Muscle of leg (tissue), 11 donors: Measurements from ENCODE around the gene ANKRD44. TPM values are rescaled to one million over a fixed set of nuclear protein-coding genes. Genes with fewer than 3 reads are reported as not detected.

Source experiments
- DNase-seq: peaks from one replicate; pipeline ENCODE4 v3.0.0; 2013
- H3K27ac ChIP-seq: one replicate; pipeline ENCODE4 v1.5.1; 2013; ENCODE audit warnings: mild to moderate bottlenecking, low read length, control low read depth
- H3K27me3 ChIP-seq: one replicate; pipeline ENCODE4 v1.6.1; 2013; ENCODE audit warnings: low read length; ENCODE audit not compliant: control insufficient read depth, insufficient read depth
- H3K36me3 ChIP-seq: one replicate; pipeline ENCODE4 v1.6.1; 2013; ENCODE audit warnings: low read length; ENCODE audit not compliant: control insufficient read depth, insufficient read depth
- H3K4me1 ChIP-seq: one replicate; pipeline ENCODE4 v1.6.1; 2013; ENCODE audit warnings: low read length; ENCODE audit not compliant: control insufficient read depth, insufficient read depth
- H3K4me3 ChIP-seq: one replicate; pipeline ENCODE4 v1.5.1; 2013; ENCODE audit warnings: low read length, control low read depth
- H3K9me3 ChIP-seq: replicated peaks from 2 replicates; pipeline ENCODE4 v1.6.1; 2013; ENCODE audit warnings: low read depth, low read length; ENCODE audit not compliant: control insufficient read depth
- WGBS: methylation state at CpG from one replicate; pipeline ENCODE4 v1.1.5; 2013; ENCODE audit warnings: missing lambda C conversion rate; ENCODE audit not compliant: insufficient coverage; 5-methylcytosine and 5-hydroxymethylcytosine counted together
- polyA plus RNA-seq, 8 donors: library from polyadenylated mRNA; unstranded; fragments of 120-200 nt; gene quantifications; one replicate each; pipeline versions ENCODE4 v1.2.1 to v1.2.3, GENCODE V29; 2013; ENCODE audit warnings: inconsistent platforms in 1 of 8, low replicate concordance in 1 of 8; ENCODE audit not compliant: insufficient read length in 8 of 8, insufficient read depth in 1 of 8
- total RNA-seq: library from RNA; stranded (reverse); fragments of 120-200 nt; gene quantifications from one replicate; pipeline ENCODE4 v1.2.4, GENCODE V29; 2013

Gene ANKRD44
- total and polyA plus RNA-seq, 9 donors, result 10.6 to 26.3 (median 15.6) TPM

GRCh38 chr2:197144183-197144582 is 166.4 kb downstream of the ANKRD44 start:
- no peaks in the 10 kb centered on the region for H3K36me3 ChIP-seq
- H3K9me3 ChIP-seq, result no peaks in the 10 kb centered on the region
- no peak for DNase-seq
- no peak overlapping the region for H3K4me3 ChIP-seq
- WGBS, result no CpG with 5 or more reads among the region's 1 CpG
- no peaks in the 10 kb centered on the region for H3K27me3 ChIP-seq
- H3K4me1 ChIP-seq, result no peaks in the 10 kb centered on the region
- H3K27ac ChIP-seq, result no peak overlapping the region

GRCh38 chr2:197141702-197142473 is 168.7 kb downstream of the ANKRD44 start:
- Histone ChIP-seq H3K4me1 (no peaks in the 10 kb centered on the region), H3K27ac (no peak overlapping the region), H3K36me3 (no peaks in the 10 kb centered on the region), H3K4me3 (no peak overlapping the region), H3K9me3 (no peaks in the 10 kb centered on the region), H3K27me3 (no peaks in the 10 kb centered on the region)
- no peak for DNase-seq
- no CpG with 5 or more reads among the region's 2 CpGs for WGBS

DNA sequence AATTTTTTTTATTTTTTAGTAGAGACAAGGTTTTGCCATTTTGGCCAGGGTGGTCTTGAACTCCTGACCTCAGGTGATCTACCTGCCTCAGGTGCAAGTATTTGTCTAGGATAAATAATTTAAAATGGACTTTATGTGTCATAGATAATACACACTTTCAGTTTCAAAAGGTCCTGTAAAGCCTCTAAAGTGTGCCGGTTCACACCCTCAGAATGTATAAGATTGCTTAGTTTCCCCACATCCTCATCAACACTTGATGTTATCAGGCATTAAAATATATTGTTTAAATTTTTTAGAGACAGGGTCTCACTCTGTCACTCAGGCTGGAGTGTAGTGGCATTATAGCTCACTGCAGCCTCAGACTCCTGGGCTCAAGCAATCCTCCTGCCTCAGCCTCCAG is 170.5 kb downstream of the ANKRD44 start:
- no peak for DNase-seq
- no peak overlapping the region for H3K4me3 ChIP-seq
- H3K36me3 ChIP-seq, result no peaks in the 10 kb centered on the region
- H3K9me3 ChIP-seq, result no peaks in the 10 kb centered on the region
- no peak overlapping the region for H3K27ac ChIP-seq
- H3K27me3 ChIP-seq, result no peaks in the 10 kb centered on the region
- WGBS, result no CpG with 5 or more reads among the region's 1 CpG
- H3K4me1 ChIP-seq, result no peaks in the 10 kb centered on the region

GRCh38 chr2:197138506-197138905 is 172.1 kb downstream of the ANKRD44 start:
- H3K4me3 ChIP-seq, result no peak overlapping the region
- no peak overlapping the region for H3K27ac ChIP-seq
- no peaks in the 10 kb centered on the region for H3K4me1 ChIP-seq
- no peak for DNase-seq
- H3K27me3 ChIP-seq, result no peaks in the 10 kb centered on the region
- H3K9me3 ChIP-seq, result no peaks in the 10 kb centered on the region
- no CpG with 5 or more reads among the region's 3 CpGs for WGBS
- no peaks in the 10 kb centered on the region for H3K36me3 ChIP-seq

GRCh38 chr2:197137826-197138477 is 172.6 kb downstream of the ANKRD44 start:
- H3K36me3 ChIP-seq, result no peaks in the 10 kb centered on the region
- no CpG with 5 or more reads among the region's 3 CpGs for WGBS
- H3K27me3 ChIP-seq, result no peaks in the 10 kb centered on the region
- no peaks in the 10 kb centered on the region for H3K4me1 ChIP-seq
- DNase-seq, result no peak
- H3K9me3 ChIP-seq, result no peaks in the 10 kb centered on the region
- H3K27ac ChIP-seq, result no peak overlapping the region
- H3K4me3 ChIP-seq, result no peak overlapping the region

GRCh38 chr2:197137231-197137630 is 173.3 kb downstream of the ANKRD44 start:
- Histone ChIP-seq H3K4me1 (no peaks in the 10 kb centered on the region), H3K36me3 (no peaks in the 10 kb centered on the region), H3K4me3 (no peak overlapping the region), H3K9me3 (no peaks in the 10 kb centered on the region), H3K27me3 (no peaks in the 10 kb centered on the region), H3K27ac (no peak overlapping the region)
- no peak for DNase-seq
- WGBS, result 91% methylated on average over 2 of the region's 4 CpGs

DNA sequence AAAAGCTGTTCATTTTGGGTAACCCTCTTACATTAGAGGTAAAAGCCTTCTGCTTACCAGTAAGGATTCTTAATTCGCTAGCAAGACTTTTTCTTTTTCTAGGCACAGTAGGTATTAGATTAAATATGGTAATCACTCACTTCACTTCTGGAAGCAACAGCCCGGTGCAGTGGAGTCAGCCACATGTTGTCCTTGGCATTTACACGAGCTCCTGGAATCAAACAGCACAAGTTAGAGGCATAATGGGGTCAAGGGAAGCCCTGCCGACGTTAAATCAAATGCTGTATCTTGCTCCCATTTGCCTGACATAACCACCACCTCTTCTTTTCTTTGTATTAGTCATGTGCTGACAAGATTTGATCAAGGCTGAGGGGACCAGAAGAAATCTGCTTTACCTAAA is 174.1 kb downstream of the ANKRD44 start:
- H3K4me1 ChIP-seq, result no peaks in the 10 kb centered on the region
- WGBS, result 40% methylated on average over 1 of the region's 5 CpGs
- H3K36me3 ChIP-seq, result no peaks in the 10 kb centered on the region
- no peak overlapping the region for H3K27ac ChIP-seq
- no peak for DNase-seq
- no peak overlapping the region for H3K4me3 ChIP-seq
- H3K9me3 ChIP-seq, result no peaks in the 10 kb centered on the region
- no peaks in the 10 kb centered on the region for H3K27me3 ChIP-seq

DNA sequence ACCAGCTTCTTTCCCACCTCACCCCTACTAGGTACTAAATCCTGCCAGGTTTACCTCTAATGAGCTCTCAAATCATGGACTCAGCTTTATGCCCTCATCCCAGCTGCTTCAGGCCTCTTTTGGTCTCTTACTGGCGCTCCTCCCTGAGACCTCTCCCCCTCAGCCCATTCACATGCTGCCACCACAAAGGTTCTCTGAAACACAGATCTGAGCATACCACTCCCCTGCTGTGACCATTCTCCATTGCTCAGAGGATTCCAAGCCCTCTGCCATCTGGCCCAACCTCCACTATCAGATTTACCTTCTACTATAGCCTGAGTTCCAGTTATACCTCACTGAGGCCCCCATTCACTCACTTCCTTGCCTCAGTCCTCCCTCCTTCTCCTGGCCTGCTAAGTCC is 174.8 kb downstream of the ANKRD44 start:
- Histone ChIP-seq H3K36me3 (no peaks in the 10 kb centered on the region), H3K27ac (no peak overlapping the region), H3K4me1 (no peaks in the 10 kb centered on the region), H3K27me3 (no peaks in the 10 kb centered on the region), H3K4me3 (no peak overlapping the region), H3K9me3 (no peaks in the 10 kb centered on the region)
- WGBS, result 100% methylated on average over 1 of the region's 1 CpG
- DNase-seq, result no peak

GRCh38 chr2:197134206-197134605 is 176.4 kb downstream of the ANKRD44 start:
- Histone ChIP-seq H3K9me3 (no peaks in the 10 kb centered on the region), H3K4me3 (no peak overlapping the region), H3K27ac (no peak overlapping the region), H3K27me3 (no peaks in the 10 kb centered on the region), H3K4me1 (no peaks in the 10 kb centered on the region), H3K36me3 (no peaks in the 10 kb centered on the region)
- DNase-seq, result no peak
- 100% methylated on average over 1 of the region's 2 CpGs for WGBS

DNA sequence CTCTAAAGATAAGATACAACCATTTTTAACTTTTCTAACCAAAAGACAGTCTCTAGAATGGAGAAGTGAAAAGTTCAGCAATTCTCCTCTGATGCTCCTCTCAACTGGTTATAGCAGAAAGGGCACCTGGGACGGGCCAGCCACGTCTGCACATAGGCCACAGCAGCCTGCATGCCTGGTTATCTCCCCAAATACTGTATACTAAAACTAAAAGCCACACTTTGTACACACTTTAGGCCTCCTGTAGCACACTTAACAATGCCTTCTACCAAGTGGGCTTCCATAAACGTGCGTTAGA is 179.1 kb downstream of the ANKRD44 start:
- Histone ChIP-seq H3K27me3 (no peaks in the 10 kb centered on the region), H3K9me3 (no peaks in the 10 kb centered on the region), H3K4me1 (no peaks in the 10 kb centered on the region), H3K27ac (no peak overlapping the region), H3K4me3 (no peak overlapping the region), H3K36me3 (no peaks in the 10 kb centered on the region)
- DNase-seq, result no peak
- WGBS, result 78% methylated on average over 2 of the region's 4 CpGs
